ENCODE data around the gene LCE2B. TPM values are rescaled to one million over a fixed set of nuclear protein-coding genes. Genes with fewer than 3 reads are reported as not detected.

Gene LCE2B
- total and polyA plus RNA-seq, 4 experiments from 2014 or later, result not detected

GRCh38 chr1:152728986-152729385, 43.1 kb downstream of the LCE2B start:
- Histone ChIP-seq H3K27me3 (ENCODE audit: insufficient read depth, low read length) (no peaks in the 10 kb centered on the region), H3K4me1 (ENCODE audit: insufficient read depth, low read length) (no peaks in the 10 kb centered on the region), H3K4me3 (ENCODE audit: low read length in 2 of 2) (no peak overlapping the region), H3K9me3 (ENCODE audit: control insufficient read depth in 1 of 2, low read length in 2 of 2) (no peaks in the 10 kb centered on the region), H3K27ac (ENCODE audit: low read depth, low read length) (no peak overlapping the region), H3K36me3 (ENCODE audit: insufficient read depth, low read length) (no peaks in the 10 kb centered on the region)
- no peaks in the 10 kb centered on the region for H3K36me3 Mint-ChIP-seq
- H3K27ac Mint-ChIP-seq, result no peak overlapping the region
- H3K9me3 Mint-ChIP-seq, result no peaks in the 10 kb centered on the region
- DNase-seq, result no peak
- no peak overlapping the region for H3K4me3 Mint-ChIP-seq
- intact Hi-C loops (cut with micrococcal nuclease), result no loop called here
- peaks cover 3 to 7% of the 10 kb centered on the region in 2 donors for H3K27me3 Mint-ChIP-seq
- CTCF ChIA-PET (ENCODE audit: partially characterized antibody), result no interaction called here
- H3K4me1 Mint-ChIP-seq, result no peaks in the 10 kb centered on the region
- POLR2A ChIA-PET (ENCODE audit: partially characterized antibody), result no interaction called here

GRCh38 chr1:152735648-152736047, 49.7 kb downstream of the LCE2B start:
- Mint-ChIP-seq H3K4me3 (no peak overlapping the region), H3K27ac (no peak overlapping the region), H3K9me3 (no peaks in the 10 kb centered on the region), H3K4me1 (no peaks in the 10 kb centered on the region), H3K27me3 (peaks cover 14 to 18% of the 10 kb centered on the region in 2 donors), H3K36me3 (no peaks in the 10 kb centered on the region)
- CTCF ChIA-PET (ENCODE audit: partially characterized antibody), result no interaction called here
- H3K36me3 ChIP-seq (ENCODE audit: insufficient read depth, low read length), result no peaks in the 10 kb centered on the region
- H3K4me1 ChIP-seq (ENCODE audit: insufficient read depth, low read length), result no peaks in the 10 kb centered on the region
- H3K27ac ChIP-seq (ENCODE audit: low read depth, low read length), result no peak overlapping the region
- no peaks in the 10 kb centered on the region for H3K9me3 ChIP-seq (ENCODE audit: control insufficient read depth in 1 of 2, low read length in 2 of 2)
- POLR2A ChIA-PET (ENCODE audit: partially characterized antibody), result no interaction called here
- intact Hi-C loops (cut with micrococcal nuclease), result no loop called here
- no peak overlapping the region for H3K4me3 ChIP-seq (ENCODE audit: low read length in 2 of 2)
- H3K27me3 ChIP-seq (ENCODE audit: insufficient read depth, low read length), result no peaks in the 10 kb centered on the region
- no peak for DNase-seq

Other genes starting within 250 kb of the LCE2B start
- not detected for gene LCE5A, start 175.3 kb upstream of the LCE2B start, total RNA-seq
- gene LCE5A, start 175.3 kb upstream of the LCE2B start, polyA plus RNA-seq, result not detected
- not detected for gene CRCT1, start 171.6 kb upstream of the LCE2B start, total RNA-seq
- gene CRCT1, start 171.6 kb upstream of the LCE2B start, polyA plus RNA-seq, result not detected
- gene LCE3E, start 119.3 kb upstream of the LCE2B start, total RNA-seq, result not detected
- gene LCE3E, start 119.3 kb upstream of the LCE2B start, polyA plus RNA-seq, result not detected
- gene LCE3D, start 105.6 kb upstream of the LCE2B start, total RNA-seq, result not detected
- gene LCE3D, start 105.6 kb upstream of the LCE2B start, polyA plus RNA-seq, result not detected
- gene LCE3C, start 85.9 kb upstream of the LCE2B start, total RNA-seq, result not detected
- gene LCE3C, start 85.9 kb upstream of the LCE2B start, polyA plus RNA-seq, result not detected
- gene LCE3B, start 72.3 kb upstream of the LCE2B start, total RNA-seq, result not detected
- gene LCE3B, start 72.3 kb upstream of the LCE2B start, polyA plus RNA-seq, result not detected
- not detected for gene LCE3A, start 63.0 kb upstream of the LCE2B start, total RNA-seq
- gene LCE3A, start 63.0 kb upstream of the LCE2B start, polyA plus RNA-seq, result not detected
- gene LCE2D, start 22.7 kb upstream of the LCE2B start, total RNA-seq, result not detected
- gene LCE2D, start 22.7 kb upstream of the LCE2B start, polyA plus RNA-seq, result not detected
- not detected for gene LCE2C, start 10.8 kb upstream of the LCE2B start, total RNA-seq
- gene LCE2C, start 10.8 kb upstream of the LCE2B start, polyA plus RNA-seq, result not detected
- gene LCE2A, start 12.2 kb downstream of the LCE2B start, total RNA-seq, result not detected
- gene LCE2A, start 12.2 kb downstream of the LCE2B start, polyA plus RNA-seq, result not detected
- gene LCE4A, start 22.0 kb downstream of the LCE2B start, total RNA-seq, result not detected
- not detected for gene LCE4A, start 22.0 kb downstream of the LCE2B start, polyA plus RNA-seq
- gene KPRP, start 71.9 kb downstream of the LCE2B start, total RNA-seq, result not detected
- gene KPRP, start 71.9 kb downstream of the LCE2B start, polyA plus RNA-seq, result not detected
- not detected for gene LCE1F, start 89.0 kb downstream of the LCE2B start, total RNA-seq
- gene LCE1F, start 89.0 kb downstream of the LCE2B start, polyA plus RNA-seq, result not detected
- gene LCE1E, start 100.1 kb downstream of the LCE2B start, total RNA-seq, result not detected
- gene LCE1E, start 100.1 kb downstream of the LCE2B start, polyA plus RNA-seq, result not detected
- not detected for gene LCE1D, start 110.6 kb downstream of the LCE2B start, total RNA-seq
- gene LCE1D, start 110.6 kb downstream of the LCE2B start, polyA plus RNA-seq, result not detected
- gene LCE1C, start 120.5 kb downstream of the LCE2B start, total RNA-seq, result not detected
- not detected for gene LCE1C, start 120.5 kb downstream of the LCE2B start, polyA plus RNA-seq
- not detected for gene LCE1B, start 125.8 kb downstream of the LCE2B start, total RNA-seq
- not detected for gene LCE1B, start 125.8 kb downstream of the LCE2B start, polyA plus RNA-seq
- gene LCE1A, start 141.3 kb downstream of the LCE2B start, total RNA-seq, result not detected
- not detected for gene LCE1A, start 141.3 kb downstream of the LCE2B start, polyA plus RNA-seq
- gene LCE6A, start 156.7 kb downstream of the LCE2B start, total RNA-seq, result not detected
- gene LCE6A, start 156.7 kb downstream of the LCE2B start, polyA plus RNA-seq, result not detected
- gene LCE7A, start 173.9 kb downstream of the LCE2B start, total RNA-seq, result not detected
- gene LCE7A, start 173.9 kb downstream of the LCE2B start, polyA plus RNA-seq, result not detected
- not detected for gene SMCP, start 192.2 kb downstream of the LCE2B start, total RNA-seq
- not detected for gene SMCP, start 192.2 kb downstream of the LCE2B start, polyA plus RNA-seq
- not detected for gene IVL, start 222.4 kb downstream of the LCE2B start, total RNA-seq
- not detected for gene IVL, start 222.4 kb downstream of the LCE2B start, polyA plus RNA-seq